GM12801 (cell line): ENCODE data around the gene CA10.

Source experiments
- TF ChIP-seq, protein P1 (sequence below): IDR thresholded peaks from one replicate; pipeline ENCODE4 v1.5.1; 2011; ENCODE audit warnings: control low read depth; ENCODE audit not compliant: insufficient read length; ENCODE audit errors: extremely low read depth

Gene CA10

DNA sequence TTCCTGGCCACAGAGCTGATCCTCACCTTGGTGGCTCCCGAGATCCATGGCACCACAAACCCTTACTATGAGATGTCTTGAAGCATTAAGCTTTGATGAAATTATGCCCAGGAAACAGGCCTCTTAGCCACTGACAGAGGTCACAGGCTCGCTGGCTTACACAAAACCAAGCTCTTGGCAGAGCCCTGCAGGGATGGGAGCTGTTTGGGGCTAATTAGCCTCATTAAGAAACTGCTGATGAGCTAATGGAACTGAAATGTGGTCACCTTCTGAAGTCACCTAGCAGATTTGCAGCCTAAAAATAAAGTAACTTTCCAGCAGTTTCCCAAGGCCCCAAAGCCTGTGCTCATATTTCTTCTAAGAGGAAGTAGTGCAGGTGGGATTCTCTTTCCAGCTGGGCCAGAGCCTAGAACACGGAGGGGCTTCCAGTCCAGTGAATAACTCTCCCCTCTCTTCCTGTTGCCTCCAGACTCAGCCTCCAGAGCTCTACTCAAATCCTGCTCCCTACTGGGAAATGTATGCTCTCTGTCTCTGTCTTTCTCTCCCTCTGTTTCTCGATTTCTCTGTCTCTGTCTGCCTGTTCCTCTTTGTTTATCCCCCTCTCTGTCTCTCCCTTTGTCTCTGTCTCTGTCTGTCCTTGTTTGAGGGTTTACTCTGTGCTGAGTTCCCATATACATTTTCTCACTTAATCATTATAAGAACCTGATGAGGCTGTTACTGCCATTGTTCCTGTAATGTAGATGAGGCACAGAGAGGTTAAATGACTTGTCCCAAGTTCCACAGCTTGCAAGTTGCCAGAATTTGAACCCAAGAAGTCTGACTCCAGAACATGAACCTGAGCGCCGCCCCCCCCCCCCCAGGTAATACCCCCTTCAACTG lies 338.9 kb downstream of the CA10 start:
- TF ChIP-seq, protein P1, sequence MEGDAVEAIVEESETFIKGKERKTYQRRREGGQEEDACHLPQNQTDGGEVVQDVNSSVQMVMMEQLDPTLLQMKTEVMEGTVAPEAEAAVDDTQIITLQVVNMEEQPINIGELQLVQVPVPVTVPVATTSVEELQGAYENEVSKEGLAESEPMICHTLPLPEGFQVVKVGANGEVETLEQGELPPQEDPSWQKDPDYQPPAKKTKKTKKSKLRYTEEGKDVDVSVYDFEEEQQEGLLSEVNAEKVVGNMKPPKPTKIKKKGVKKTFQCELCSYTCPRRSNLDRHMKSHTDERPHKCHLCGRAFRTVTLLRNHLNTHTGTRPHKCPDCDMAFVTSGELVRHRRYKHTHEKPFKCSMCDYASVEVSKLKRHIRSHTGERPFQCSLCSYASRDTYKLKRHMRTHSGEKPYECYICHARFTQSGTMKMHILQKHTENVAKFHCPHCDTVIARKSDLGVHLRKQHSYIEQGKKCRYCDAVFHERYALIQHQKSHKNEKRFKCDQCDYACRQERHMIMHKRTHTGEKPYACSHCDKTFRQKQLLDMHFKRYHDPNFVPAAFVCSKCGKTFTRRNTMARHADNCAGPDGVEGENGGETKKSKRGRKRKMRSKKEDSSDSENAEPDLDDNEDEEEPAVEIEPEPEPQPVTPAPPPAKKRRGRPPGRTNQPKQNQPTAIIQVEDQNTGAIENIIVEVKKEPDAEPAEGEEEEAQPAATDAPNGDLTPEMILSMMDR, result no peak

DNA sequence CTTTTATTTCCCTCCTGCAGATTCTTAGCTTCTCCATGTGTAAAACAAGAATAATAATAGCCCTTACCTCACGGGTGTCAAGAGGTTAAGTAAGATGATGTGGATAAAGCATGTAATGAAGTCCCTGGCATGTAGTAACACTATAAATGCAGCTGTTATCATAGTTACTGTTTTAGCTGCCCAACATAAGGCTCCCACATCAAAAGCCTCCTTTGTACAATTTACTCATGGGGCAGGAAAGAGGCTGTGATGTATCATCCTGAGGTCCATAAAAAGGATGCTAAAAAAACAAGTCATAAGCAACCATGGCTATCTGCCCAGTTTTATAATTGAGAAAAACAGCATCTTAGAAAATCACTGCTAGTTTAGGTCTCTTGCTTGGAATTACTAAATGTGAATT lies 339.7 kb downstream of the CA10 start:
- TF ChIP-seq, protein P1, result no peak

DNA sequence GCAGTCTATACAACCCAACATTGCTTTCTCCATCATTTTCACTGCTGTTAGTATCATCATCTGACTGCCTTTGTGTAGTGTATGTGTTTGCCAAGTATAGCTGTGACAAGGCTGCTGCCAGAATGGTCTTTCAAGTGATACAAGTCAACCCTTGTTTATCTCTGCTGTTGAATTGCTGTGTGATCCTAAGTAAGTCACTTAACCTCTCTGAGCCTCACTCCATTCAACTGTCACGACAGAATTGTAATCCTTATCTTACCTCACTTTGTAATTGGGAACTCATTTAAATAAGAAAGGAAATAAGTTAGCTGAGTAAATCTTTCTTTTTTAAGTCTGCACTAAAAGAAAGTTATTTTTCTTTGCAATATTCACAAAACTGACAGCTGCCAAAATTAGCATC lies 340.6 kb downstream of the CA10 start:
- TF ChIP-seq, protein P1, result no peak

DNA sequence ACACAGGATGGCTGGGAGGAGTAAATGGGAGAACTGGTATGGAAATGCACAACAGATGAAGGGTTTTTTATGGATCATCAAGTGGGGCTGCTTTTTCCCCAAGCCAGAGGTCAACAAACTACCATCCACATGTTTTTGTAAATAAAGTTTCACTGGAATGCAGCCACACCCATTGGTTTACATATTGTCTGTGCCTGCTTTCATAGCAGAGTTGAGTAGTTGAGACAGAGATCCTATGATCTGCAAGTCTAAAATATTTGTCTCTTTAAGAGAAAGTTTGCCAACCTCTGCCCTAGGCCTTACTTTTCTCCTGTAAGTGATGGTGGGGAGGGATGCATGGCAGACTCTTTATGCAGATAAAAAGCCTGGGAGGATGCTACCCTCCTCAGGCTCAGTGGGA lies 341.4 kb downstream of the CA10 start:
- TF ChIP-seq, protein P1, result no peak

GRCh38 chr17:51815097-51815496 lies 343.4 kb downstream of the CA10 start:
- TF ChIP-seq, protein P1, result no peak

- TF ChIP-seq, protein P1, result no peak
These were observed 344.0 kb downstream of the CA10 start for GRCh38 chr17:51814521-51814920.

DNA sequence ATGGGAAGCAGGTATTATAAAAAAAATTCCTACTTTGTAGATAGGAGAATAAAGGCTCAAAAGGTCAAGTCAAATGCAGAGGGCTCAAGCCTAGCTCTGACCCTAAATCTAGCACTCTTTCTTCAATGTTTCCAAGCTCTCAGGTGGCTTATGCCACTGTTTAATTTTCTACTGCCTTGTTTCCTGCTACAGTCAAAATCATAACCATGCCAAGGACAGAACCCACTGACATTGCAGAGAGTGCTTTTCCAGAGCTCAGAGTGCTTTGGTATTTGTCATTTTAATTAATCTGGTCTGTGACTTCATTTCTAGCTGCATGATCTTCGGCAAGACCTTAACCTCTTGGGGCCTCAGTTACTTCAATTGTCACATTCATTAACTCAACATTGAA lies 344.7 kb downstream of the CA10 start:
- TF ChIP-seq, protein P1, result no peak
